DMS153 treated with DMSO at 0.1 percent for 48 hours (cell line): ENCODE results near the gene ZFAND4.
"Not testable (repeated sequence)": the region's sequence is repeated elsewhere in the genome, so short reads cannot be mapped to it uniquely, and the experiment has no call there.

Experiments
- DNase-seq: peaks from one replicate; lab custom pipeline; 2025; ENCODE audit not compliant: unreplicated experiment; lab: John Stamatoyannopoulos, UW

ZFAND4 gene

GRCh38 chr10:45672181-45673073, at the start of gene ZFAND4:
ZFAND4 (minus strand) TSS chr10:45672772; CDS start chr10:45663725, 9,047 bp downstream.
- peak; percentile 95 for DNase-seq

- not testable (repeated sequence) for DNase-seq
These were observed 48.9 kb upstream of the ZFAND4 start for GRCh38 chr10:45721503-45721902.

GRCh38 chr10:45717642-45718041, 45.1 kb upstream of the ZFAND4 start:
- not testable (repeated sequence) for DNase-seq

- DNase-seq = not testable (repeated sequence)
These were observed 44.5 kb upstream of the ZFAND4 start for GRCh38 chr10:45717053-45717452.

- not testable (repeated sequence) for DNase-seq
These were observed 38.7 kb upstream of the ZFAND4 start for GRCh38 chr10:45711223-45711622.

GRCh38 chr10:45710200-45710796, 37.7 kb upstream of the ZFAND4 start:
- not testable (repeated sequence) for DNase-seq

- not testable (repeated sequence) for DNase-seq
These were observed 5.9 kb upstream of the ZFAND4 start for GRCh38 chr10:45678467-45678866.

- DNase-seq = no peak
These were observed 2.8 kb upstream of the ZFAND4 start for GRCh38 chr10:45675388-45675787.

GRCh38 chr10:45673074-45673648, 589 bp upstream of the ZFAND4 start:
- no peak for DNase-seq

GRCh38 chr10:45671300-45671699, 1.3 kb downstream of the ZFAND4 start:
- not testable (repeated sequence) for DNase-seq

- not testable (repeated sequence) for DNase-seq
These were observed 2.7 kb downstream of the ZFAND4 start for GRCh38 chr10:45669897-45670296.

GRCh38 chr10:45660876-45661411, 11.6 kb downstream of the ZFAND4 start:
- no peak for DNase-seq

- no peak for DNase-seq
These were observed 15.3 kb downstream of the ZFAND4 start for GRCh38 chr10:45657033-45657926.

GRCh38 chr10:45655219-45655618, 17.4 kb downstream of the ZFAND4 start:
- DNase-seq = no peak

GRCh38 chr10:45654753-45655141, 17.8 kb downstream of the ZFAND4 start:
- not testable (repeated sequence) for DNase-seq

- no peak for DNase-seq
These were observed 19.1 kb downstream of the ZFAND4 start for GRCh38 chr10:45653454-45653853.

GRCh38 chr10:45652511-45652910, 20.1 kb downstream of the ZFAND4 start:
- no peak for DNase-seq

- no peak for DNase-seq
These were observed 23.3 kb downstream of the ZFAND4 start for GRCh38 chr10:45649296-45649695.

- no peak for DNase-seq
These were observed 25.5 kb downstream of the ZFAND4 start for GRCh38 chr10:45647118-45647517.

- no peak for DNase-seq
These were observed 26.1 kb downstream of the ZFAND4 start for GRCh38 chr10:45646384-45647050.
